ENCODE data around the gene HDAC4. TPM values are rescaled to one million over a fixed set of nuclear protein-coding genes. Genes with fewer than 3 reads are reported as not detected.

The HDAC4 gene
- total RNA-seq, 6 experiments from 2014 or later: 7.4 to 13.0 (median 9.5) TPM

GRCh38 chr2:239344857-239345216, 56.0 kb downstream of the HDAC4 start:
- no peak for TF ChIP-seq CTCF (IDR thresholded peaks at IDR 0.05)
- H3K36me3 Mint-ChIP-seq (ENCODE audit: low read depth): no peaks in the 10 kb centered on the region

GRCh38 chr2:239343946-239344856, 56.6 kb downstream of the HDAC4 start:
- TF ChIP-seq CTCF (IDR thresholded peaks at IDR 0.05): no peak
- Mint-ChIP-seq H3K27me3 (ENCODE audit: insufficient read depth) (no peaks in the 10 kb centered on the region), H3K4me3 (no peak overlapping the region), H3K36me3 (ENCODE audit: low read depth) (no peaks in the 10 kb centered on the region), H3K27ac (no peak overlapping the region), H3K4me1 (ENCODE audit: low read depth) (no peaks in the 10 kb centered on the region), H3K9me3 (no peaks in the 10 kb centered on the region)
- DNase-seq: no peak

More at GRCh38 chr2:239344857-239345216, 56.0 kb downstream of the HDAC4 start:
- H3K27me3 Mint-ChIP-seq (ENCODE audit: insufficient read depth): no peaks in the 10 kb centered on the region
- no peak overlapping the region for H3K4me3 Mint-ChIP-seq
- no peaks in the 10 kb centered on the region for H3K4me1 Mint-ChIP-seq (ENCODE audit: low read depth)
- DNase-seq: no peak
- H3K9me3 Mint-ChIP-seq: no peaks in the 10 kb centered on the region
- H3K27ac Mint-ChIP-seq: no peak overlapping the region

GRCh38 chr2:239343460-239343859, 57.4 kb downstream of the HDAC4 start:
- Mint-ChIP-seq H3K4me1 (ENCODE audit: low read depth) (no peaks in the 10 kb centered on the region), H3K27me3 (ENCODE audit: insufficient read depth) (no peaks in the 10 kb centered on the region), H3K4me3 (no peak overlapping the region), H3K36me3 (ENCODE audit: low read depth) (no peaks in the 10 kb centered on the region), H3K9me3 (no peaks in the 10 kb centered on the region), H3K27ac (no peak overlapping the region)
- DNase-seq: no peak
- TF ChIP-seq CTCF (IDR thresholded peaks at IDR 0.05): no peak

GRCh38 chr2:239341840-239342239, 59.0 kb downstream of the HDAC4 start:
- TF ChIP-seq CTCF (IDR thresholded peaks at IDR 0.05): no peak
- H3K36me3 Mint-ChIP-seq (ENCODE audit: low read depth): no peaks in the 10 kb centered on the region
- no peak overlapping the region for H3K4me3 Mint-ChIP-seq
- no peaks in the 10 kb centered on the region for H3K27me3 Mint-ChIP-seq (ENCODE audit: insufficient read depth)
- no peak overlapping the region for H3K27ac Mint-ChIP-seq
- no peak for DNase-seq
- H3K4me1 Mint-ChIP-seq (ENCODE audit: low read depth): no peaks in the 10 kb centered on the region
- no peaks in the 10 kb centered on the region for H3K9me3 Mint-ChIP-seq

- Mint-ChIP-seq H3K27ac (no peak overlapping the region), H3K9me3 (no peaks in the 10 kb centered on the region), H3K36me3 (ENCODE audit: low read depth) (no peaks in the 10 kb centered on the region), H3K27me3 (ENCODE audit: insufficient read depth) (no peaks in the 10 kb centered on the region), H3K4me3 (no peak overlapping the region), H3K4me1 (ENCODE audit: low read depth) (no peaks in the 10 kb centered on the region)
- TF ChIP-seq CTCF (IDR thresholded peaks at IDR 0.05): no peak
- no peak for DNase-seq
Observed at GRCh38 chr2:239341146-239341732, 59.6 kb downstream of the HDAC4 start.
